Pulmonary artery endothelial cell (primary cell): ENCODE data around the gene CTTN. TPM values are rescaled to one million over a fixed set of nuclear protein-coding genes. Genes with fewer than 3 reads are reported as not detected.

Experiments
- DNase-seq: peaks from one replicate; pipeline ENCODE4 v3.0.0-alpha.2; 2011; ENCODE audit warnings: low read depth, low spot score
- total RNA-seq: library from RNA; depleted of rRNA; stranded (reverse); fragments of >200 nt; gene quantifications from 2 replicates; pipeline ENCODE4 v1.2.3, GENCODE V29; 2014

Gene CTTN
- total RNA-seq, result 350 and 387 TPM in 2 replicates

DNA sequence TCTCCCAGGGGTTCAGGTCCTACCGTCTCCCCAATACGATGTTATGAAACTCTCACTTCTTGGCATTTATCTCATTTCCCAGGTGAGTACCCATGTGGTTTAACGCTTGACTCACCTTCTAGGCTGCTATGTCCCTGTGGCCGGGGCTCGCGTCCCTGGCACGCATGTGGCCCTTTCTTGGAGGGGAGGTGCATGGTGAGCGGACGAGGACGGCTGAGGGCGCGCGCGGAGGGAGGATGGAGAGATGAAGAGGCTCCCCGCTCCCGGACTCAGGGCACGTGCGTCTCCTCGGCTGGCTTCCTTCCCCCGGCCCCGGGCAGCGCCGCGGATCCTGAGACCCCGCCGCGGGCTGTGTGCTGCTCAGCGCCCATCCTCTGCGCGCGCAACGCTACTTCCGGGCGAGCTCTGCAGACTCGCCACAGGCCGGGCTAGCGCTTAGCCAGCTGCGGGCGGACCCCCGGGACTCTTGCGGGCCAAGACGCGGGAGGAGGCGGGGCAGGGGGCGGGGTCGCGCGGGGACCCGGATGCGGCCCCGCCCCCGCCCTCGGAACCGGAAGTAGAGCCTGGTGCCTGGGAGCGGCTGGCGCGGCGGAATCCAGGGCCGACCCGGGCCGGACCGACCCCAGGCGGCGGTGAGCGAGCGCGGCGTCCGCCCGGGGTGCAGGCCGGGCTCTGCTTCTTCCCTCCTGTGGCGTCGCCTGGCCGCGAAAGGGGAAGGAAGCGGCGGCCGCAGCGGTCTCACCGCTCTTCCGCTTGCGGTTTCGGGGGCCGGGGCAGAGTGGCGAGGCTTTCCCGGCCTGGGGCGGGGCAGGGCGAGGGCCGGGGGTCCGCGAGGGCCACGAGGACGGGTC is at the start of gene CTTN:
Gene CTTN (plus strand): TSS at position 547 of the 851 bp plus-strand sequence. CDS start 8,769 bp downstream, outside the sequence.
- peak; percentile 24 for DNase-seq

DNA sequence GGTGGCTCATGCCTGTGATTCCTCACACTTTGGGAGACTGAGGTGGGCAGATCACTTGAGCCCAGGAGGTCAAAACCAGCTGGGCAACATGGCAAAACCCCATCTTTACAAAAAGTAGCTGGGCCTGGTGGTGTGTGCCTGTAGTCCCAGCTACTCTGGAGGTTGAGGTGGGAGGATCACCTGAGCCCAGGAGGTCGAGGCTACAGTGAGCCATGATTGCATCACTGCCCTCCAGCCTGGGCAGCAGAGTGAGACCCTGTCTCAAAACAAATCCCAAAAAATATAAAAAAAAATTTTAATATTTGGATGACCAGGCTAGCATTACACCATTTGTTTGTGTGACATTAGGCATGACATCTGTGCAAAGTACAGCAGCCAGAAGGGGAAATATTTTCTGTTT is 49.7 kb upstream of the CTTN start:
- no peak for DNase-seq

DNA sequence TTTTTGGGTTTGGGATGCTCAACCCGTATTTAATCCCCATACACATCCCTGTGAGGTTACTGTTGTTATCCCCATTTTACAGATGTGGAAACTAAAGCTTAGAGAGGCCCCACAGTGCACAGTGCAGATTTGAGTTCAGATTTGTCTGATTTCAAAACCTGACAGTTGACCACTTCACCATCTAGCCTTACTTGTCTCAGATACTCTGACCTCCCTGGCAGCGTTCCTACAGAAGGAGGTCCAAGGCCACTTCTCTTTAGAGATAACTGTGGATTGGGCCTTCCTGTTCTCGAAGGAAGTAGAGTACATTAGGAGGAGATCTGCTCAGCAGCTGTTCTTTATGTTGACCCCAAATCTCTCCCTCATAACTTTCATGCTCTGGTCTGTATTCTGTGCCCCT is 46.7 kb upstream of the CTTN start:
- no peak for DNase-seq

- no peak for DNase-seq
Measured at GRCh38 chr11:70352100-70352499, 46.2 kb upstream of the CTTN start.

DNA sequence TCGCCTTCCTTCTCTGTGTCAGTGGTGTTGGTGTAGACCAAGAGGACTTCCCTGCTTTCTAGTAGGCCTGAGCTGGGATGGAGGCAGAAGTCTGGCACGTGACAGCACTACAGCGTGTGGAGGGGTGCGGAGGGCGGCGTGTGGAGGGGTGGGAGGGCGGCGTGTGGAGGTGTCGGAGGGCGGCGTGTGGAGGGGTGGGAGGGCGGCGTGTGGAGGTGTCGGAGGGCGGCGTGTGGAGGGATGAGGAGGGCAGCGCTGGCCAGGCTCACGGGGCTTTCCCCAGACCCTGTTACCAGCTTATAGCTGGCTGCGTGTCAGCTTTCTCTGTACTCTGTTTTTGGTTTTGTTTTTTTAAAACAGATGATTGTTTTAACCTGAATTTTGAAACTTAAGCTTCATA is 45.7 kb upstream of the CTTN start:
- no peak for DNase-seq

- DNase-seq, result no peak
Measured at GRCh38 chr11:70353329-70353728, 45.0 kb upstream of the CTTN start.

GRCh38 chr11:70353900-70354568 is 44.3 kb upstream of the CTTN start:
- no peak for DNase-seq

GRCh38 chr11:70354629-70355028 is 43.7 kb upstream of the CTTN start:
- no peak for DNase-seq

DNA sequence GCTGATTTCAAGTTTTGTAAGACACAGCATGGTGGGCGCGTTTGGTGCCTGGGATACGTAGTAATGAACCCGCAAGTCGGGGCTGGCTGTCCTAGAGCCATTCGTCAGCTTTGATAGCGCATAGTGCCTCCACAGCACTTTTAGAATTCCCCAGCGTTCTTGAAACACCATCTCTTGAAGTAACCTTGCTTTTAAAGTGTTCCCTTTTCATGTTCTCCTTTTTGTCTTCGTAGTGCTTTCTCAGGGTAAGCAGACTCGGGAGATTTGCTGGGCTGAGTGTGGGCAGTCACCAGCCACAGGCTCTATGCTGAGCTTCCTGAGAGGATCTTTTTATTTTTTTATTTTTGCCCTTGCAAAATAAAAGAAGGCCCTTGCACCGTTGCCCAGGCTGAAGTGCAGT is 39.6 kb upstream of the CTTN start:
- no peak for DNase-seq

- DNase-seq, result no peak
Measured at GRCh38 chr11:70359451-70360205, 38.7 kb upstream of the CTTN start.

GRCh38 chr11:70360211-70360610 is 38.1 kb upstream of the CTTN start:
- DNase-seq, result no peak

GRCh38 chr11:70364178-70364577 is 34.2 kb upstream of the CTTN start:
- DNase-seq, result no peak

DNA sequence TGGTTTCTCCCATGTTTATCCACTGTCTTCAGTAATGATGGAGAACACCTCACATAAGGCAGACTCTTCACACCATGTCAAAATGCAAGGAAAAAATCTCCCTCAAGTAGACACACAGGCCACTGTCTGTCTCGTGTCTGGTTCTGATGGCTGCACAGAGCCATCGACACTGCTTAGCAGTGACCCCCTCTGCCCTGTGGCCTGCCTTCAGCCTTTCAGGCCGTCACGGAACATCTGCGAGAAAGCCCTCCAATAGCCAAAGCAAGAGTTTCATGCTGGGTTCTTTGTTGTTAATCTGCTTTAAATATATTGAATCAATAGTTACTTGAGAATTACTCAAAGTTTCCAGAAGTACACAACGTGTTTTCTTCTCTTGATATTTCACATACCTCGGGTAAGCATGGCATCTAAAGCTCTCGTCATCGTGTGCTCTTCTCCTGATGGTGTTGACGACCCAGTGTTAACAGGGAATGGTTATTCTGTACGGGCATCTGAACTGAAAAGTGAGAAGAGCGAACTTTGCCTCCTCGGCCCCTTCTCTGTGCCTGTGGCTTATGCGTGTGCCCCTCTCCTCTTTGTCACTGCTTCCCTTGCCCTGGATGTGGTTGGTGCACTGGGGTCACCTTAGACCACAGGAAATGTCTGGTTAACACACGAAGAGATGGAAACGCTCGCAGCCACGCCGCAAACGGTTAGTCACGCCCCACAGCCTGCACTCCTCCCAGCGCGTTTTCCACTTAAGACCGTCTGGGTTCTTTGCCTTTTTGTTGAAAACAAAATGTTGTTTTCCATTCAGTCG is 33.4 kb upstream of the CTTN start:
- no peak for DNase-seq

- no peak for DNase-seq
Measured at GRCh38 chr11:70365544-70365927, 32.8 kb upstream of the CTTN start.

- DNase-seq, result no peak
Measured at GRCh38 chr11:70367071-70367470, 31.3 kb upstream of the CTTN start.

DNA sequence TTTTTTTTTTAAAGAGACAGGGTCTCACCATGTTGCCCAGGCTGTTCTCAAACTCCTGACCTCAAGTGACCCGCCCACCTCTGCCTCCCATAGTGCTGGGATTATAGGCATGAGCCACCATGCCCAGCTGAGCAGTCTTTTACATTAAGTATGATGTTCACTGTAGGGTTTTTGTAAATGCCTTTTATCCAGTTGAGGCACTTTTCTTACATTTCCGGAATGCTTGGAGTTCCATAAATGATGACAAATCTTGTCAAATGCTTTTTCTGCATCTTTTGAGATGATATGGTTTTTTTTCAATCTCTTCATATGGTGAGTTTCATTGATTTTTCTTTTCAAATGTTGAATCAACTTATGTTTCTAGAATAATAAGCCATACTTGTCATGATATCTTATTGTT is 29.4 kb upstream of the CTTN start:
- no peak for DNase-seq

- no peak for DNase-seq
Measured at GRCh38 chr11:70371241-70371640, 27.1 kb upstream of the CTTN start.

- DNase-seq, result no peak
Measured at GRCh38 chr11:70372076-70372475, 26.3 kb upstream of the CTTN start.

DNA sequence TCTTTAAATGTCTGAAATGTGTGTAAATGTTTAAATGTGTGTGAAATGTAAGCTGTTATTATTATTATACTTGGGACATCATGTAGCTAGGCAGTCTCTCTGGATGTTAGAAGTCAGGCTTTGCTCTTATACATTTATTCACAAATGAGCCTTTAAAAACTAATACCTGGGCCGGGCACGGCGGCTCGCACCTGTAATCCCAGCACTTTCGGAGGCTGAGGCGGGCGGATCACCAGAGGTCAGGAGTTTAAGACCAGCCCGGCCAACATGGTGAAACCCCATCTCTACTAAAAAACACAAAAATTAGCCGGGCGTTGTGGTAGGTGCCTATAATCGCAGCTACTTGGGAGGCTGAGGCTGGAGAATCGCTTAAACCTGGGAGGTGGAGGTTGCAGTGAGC is 21.7 kb upstream of the CTTN start:
- no peak for DNase-seq

DNA sequence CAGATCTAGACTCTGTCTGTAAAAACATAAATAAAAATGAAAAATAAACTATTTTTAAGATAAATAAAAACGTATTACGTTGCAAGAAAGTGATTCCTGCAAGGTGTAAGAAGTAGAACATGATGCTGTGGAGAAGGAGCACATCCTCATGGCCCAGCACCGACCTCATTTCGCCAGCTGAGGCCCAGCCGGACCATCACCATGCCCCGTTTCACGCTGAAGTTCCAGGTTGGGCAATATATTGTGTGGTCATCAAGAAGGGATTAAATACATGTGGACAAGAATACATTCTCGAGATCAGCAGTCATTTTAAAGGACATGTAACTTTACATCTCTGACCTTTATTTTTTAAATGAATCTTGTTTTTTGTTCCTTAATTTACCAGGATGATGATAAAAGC is 20.7 kb upstream of the CTTN start:
- no peak for DNase-seq

- no peak for DNase-seq
Measured at GRCh38 chr11:70378506-70379134, 19.7 kb upstream of the CTTN start.
